Glutamatergic neuron (in vitro differentiated cells): ENCODE results near the gene ZNF639. TPM values are rescaled to one million over a fixed set of nuclear protein-coding genes. Genes with fewer than 3 reads are reported as not detected.

Source experiments
- DNase-seq: peaks from one replicate; pipeline ENCODE4 v3.0.0; 2022
- H3K27ac Mint-ChIP-seq: one replicate; pipeline ENCODE4 v1.8.0; 2020; ENCODE audit warnings: mild to moderate bottlenecking, mixed read lengths, inconsistent platforms; ENCODE audit not compliant: unreplicated experiment
- H3K27me3 Mint-ChIP-seq: one replicate; pipeline ENCODE4 v1.8.0; 2020; ENCODE audit warnings: mild to moderate bottlenecking, moderate library complexity, mixed read lengths, inconsistent platforms; ENCODE audit not compliant: unreplicated experiment
- H3K36me3 Mint-ChIP-seq: one replicate; pipeline ENCODE4 v1.8.0; 2020; ENCODE audit warnings: mild to moderate bottlenecking, mixed read lengths, inconsistent platforms; ENCODE audit not compliant: unreplicated experiment
- H3K4me1 Mint-ChIP-seq: one replicate; pipeline ENCODE4 v1.8.0; 2020; ENCODE audit warnings: mild to moderate bottlenecking, low read depth, mixed read lengths, inconsistent platforms; ENCODE audit not compliant: unreplicated experiment
- H3K4me3 Mint-ChIP-seq: one replicate; pipeline ENCODE4 v1.8.0; 2020; ENCODE audit warnings: mild to moderate bottlenecking, mixed read lengths, inconsistent platforms; ENCODE audit not compliant: unreplicated experiment
- H3K9me3 Mint-ChIP-seq: one replicate; pipeline ENCODE4 v1.8.0; 2020; ENCODE audit warnings: mild to moderate bottlenecking, moderate library complexity, mixed read lengths, inconsistent platforms; ENCODE audit not compliant: unreplicated experiment
- CTCF ChIP-seq: fragments of 200-600 bp; sonication (generic); IDR thresholded peaks from one replicate; pipeline ENCODE4 v1.5.0; 2021; ENCODE audit not compliant: partially characterized antibody, unreplicated experiment
- total RNA-seq: library from RNA; stranded (reverse); fragmentation: NEBNext Ultra II Directional; extraction: Animal tissue kit (Norgen Biotek cat#: 25700); gene quantifications from one replicate; pipeline ENCODE4 v1.2.1, GENCODE V29; 2021; ENCODE audit not compliant: unreplicated experiment

ZNF639 gene
- total RNA-seq, 1 donor from 2014 or later, result 34.2 TPM

GRCh38 chr3:179373938-179374337, 51.1 kb downstream of the ZNF639 start:
- Mint-ChIP-seq H3K4me3 (no peak overlapping the region), H3K36me3 (no peaks in the 10 kb centered on the region), H3K27me3 (no peaks in the 10 kb centered on the region), H3K4me1 (no peaks in the 10 kb centered on the region), H3K9me3 (no peaks in the 10 kb centered on the region), H3K27ac (no peak overlapping the region)
- no peak for DNase-seq
- TF ChIP-seq CTCF, result no peak

GRCh38 chr3:179375091-179375999, 52.5 kb downstream of the ZNF639 start:
- H3K4me3 Mint-ChIP-seq, result no peak overlapping the region
- H3K9me3 Mint-ChIP-seq, result no peaks in the 10 kb centered on the region
- H3K36me3 Mint-ChIP-seq, result no peaks in the 10 kb centered on the region
- no peak overlapping the region for H3K27ac Mint-ChIP-seq
- H3K27me3 Mint-ChIP-seq, result no peaks in the 10 kb centered on the region
- DNase-seq, result no peak
- TF ChIP-seq CTCF, result no peak
- no peaks in the 10 kb centered on the region for H3K4me1 Mint-ChIP-seq

- DNase-seq, result no peak
- TF ChIP-seq CTCF, result no peak
- Mint-ChIP-seq H3K27me3 (no peaks in the 10 kb centered on the region), H3K27ac (no peak overlapping the region), H3K9me3 (no peaks in the 10 kb centered on the region), H3K36me3 (no peaks in the 10 kb centered on the region), H3K4me1 (no peaks in the 10 kb centered on the region), H3K4me3 (no peak overlapping the region)
These were observed 53.6 kb downstream of the ZNF639 start for GRCh38 chr3:179376474-179376873.

Other genes with a start within 250 kb of the ZNF639 start
- 20.0 TPM for gene PIK3CA, start 174.7 kb upstream of the ZNF639 start, total RNA-seq
- gene KCNMB3, start 71.9 kb upstream of the ZNF639 start, total RNA-seq, result 2.5 TPM
- 80.5 TPM for gene MFN1, start 24.7 kb downstream of the ZNF639 start, total RNA-seq
- 19.1 TPM for gene GNB4, start 128.4 kb downstream of the ZNF639 start, total RNA-seq
- 58.8 TPM for gene ACTL6A, start 239.9 kb downstream of the ZNF639 start, total RNA-seq